PC-3 (cell line): Measurements from ENCODE around the gene ARFGEF2.

Experiments
- EZH2 ChIP-seq: fragments of 300-600 bp; sonication (generic); IDR thresholded peaks from one replicate; pipeline ENCODE4 v1.6.1; 2017; ENCODE audit warnings: antibody characterized with exemption, mild to moderate bottlenecking, low read length; ENCODE audit not compliant: unreplicated experiment
- EZH2phosphoT487 ChIP-seq: fragments of 300-600 bp; sonication (generic); IDR thresholded peaks from 2 replicates; pipeline ENCODE4 v1.6.1; 2018; ENCODE audit warnings: mild to moderate bottlenecking, antibody characterized with exemption, low read length, borderline replicate concordance
- TF ChIP-seq, protein P1 (sequence below): fragments of 300-600 bp; sonication (generic); conservative IDR thresholded peaks from 2 replicates; pipeline ENCODE4 v1.5.1; 2017; ENCODE audit warnings: antibody characterized with exemption, low read depth, mild to moderate bottlenecking, low read length

DNA sequence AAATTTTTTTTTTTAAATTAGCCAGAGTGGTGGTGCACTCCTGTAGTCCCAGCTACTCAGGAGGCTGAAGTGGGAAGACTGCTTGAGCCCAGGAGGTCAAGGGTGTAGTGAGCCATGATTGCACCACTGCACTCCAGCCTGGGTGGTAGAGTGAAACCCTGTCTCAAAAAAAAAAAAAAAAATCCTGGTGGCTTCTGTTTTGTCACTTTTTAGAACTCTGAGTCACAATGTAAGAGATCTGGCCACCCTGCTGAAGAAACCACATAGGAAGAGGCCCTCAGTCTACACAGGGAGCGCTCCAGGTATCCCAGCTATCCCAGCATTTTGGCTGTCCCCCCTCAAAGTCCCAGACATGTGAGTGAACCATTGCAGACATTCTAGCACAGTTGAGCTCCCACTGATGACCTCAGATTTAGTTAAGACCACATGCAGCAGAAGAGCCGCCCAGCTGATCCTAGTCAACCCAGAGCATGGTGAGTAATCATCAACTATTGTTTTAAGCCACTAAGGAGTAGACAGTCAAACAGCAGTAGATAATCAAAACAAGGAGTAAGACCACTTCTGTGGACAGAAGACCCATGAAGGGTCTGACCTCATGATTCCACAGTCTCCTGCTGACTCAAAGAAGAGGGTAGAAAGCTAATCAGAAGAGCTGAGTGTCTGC, 12.7 kb upstream of the ARFGEF2 start:
- TF ChIP-seq, protein P1, sequence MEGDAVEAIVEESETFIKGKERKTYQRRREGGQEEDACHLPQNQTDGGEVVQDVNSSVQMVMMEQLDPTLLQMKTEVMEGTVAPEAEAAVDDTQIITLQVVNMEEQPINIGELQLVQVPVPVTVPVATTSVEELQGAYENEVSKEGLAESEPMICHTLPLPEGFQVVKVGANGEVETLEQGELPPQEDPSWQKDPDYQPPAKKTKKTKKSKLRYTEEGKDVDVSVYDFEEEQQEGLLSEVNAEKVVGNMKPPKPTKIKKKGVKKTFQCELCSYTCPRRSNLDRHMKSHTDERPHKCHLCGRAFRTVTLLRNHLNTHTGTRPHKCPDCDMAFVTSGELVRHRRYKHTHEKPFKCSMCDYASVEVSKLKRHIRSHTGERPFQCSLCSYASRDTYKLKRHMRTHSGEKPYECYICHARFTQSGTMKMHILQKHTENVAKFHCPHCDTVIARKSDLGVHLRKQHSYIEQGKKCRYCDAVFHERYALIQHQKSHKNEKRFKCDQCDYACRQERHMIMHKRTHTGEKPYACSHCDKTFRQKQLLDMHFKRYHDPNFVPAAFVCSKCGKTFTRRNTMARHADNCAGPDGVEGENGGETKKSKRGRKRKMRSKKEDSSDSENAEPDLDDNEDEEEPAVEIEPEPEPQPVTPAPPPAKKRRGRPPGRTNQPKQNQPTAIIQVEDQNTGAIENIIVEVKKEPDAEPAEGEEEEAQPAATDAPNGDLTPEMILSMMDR, result no peak
- TF ChIP-seq EZH2 (no peak), EZH2phosphoT487 (no peak)
